WTC11 (cell line): ENCODE results near the gene LGR6. TPM values are rescaled to one million over a fixed set of nuclear protein-coding genes. Genes with fewer than 3 reads are reported as not detected.

Experiments used
- ATAC-seq: fragments of 200-7000 bp; cut with Tn5 transposase; 2 replicates; pipeline ENCODE4 v1.10.0; 2021; ENCODE audit warnings: mild to moderate bottlenecking, moderate library complexity
- CTCF ChIA-PET: fragments of 300-600 bp; sonication (Branson Sonifier 250); formaldehyde crosslinking; loops from one replicate; lab custom pipeline; 2021; ENCODE audit warnings: antibody characterized with exemption; lab: Charles Lee
- POLR2A ChIA-PET: fragments of 350-600 bp; sonication (Branson Sonifier 250); formaldehyde crosslinking; loops from one replicate; lab custom pipeline; 2021; ENCODE audit warnings: antibody characterized with exemption; lab: Charles Lee
- DNase-seq: peaks from one replicate; pipeline ENCODE4 v3.0.0; 2021; ENCODE audit warnings: low spot score
- H3K27ac Mint-ChIP-seq: 2 replicates; pipeline ENCODE4 v1.8.0; 2021; ENCODE audit warnings: mixed read lengths
- H3K27me3 Mint-ChIP-seq: 2 replicates; pipeline ENCODE4 v1.8.0; 2021; ENCODE audit warnings: low read depth, mild to moderate bottlenecking, moderate library complexity, mixed read lengths
- H3K36me3 Mint-ChIP-seq: 2 replicates; pipeline ENCODE4 v1.8.0; 2021; ENCODE audit warnings: mixed read lengths
- H3K4me1 Mint-ChIP-seq: 2 replicates; pipeline ENCODE4 v1.8.0; 2022; ENCODE audit warnings: mixed read lengths
- H3K4me3 Mint-ChIP-seq: 2 replicates; pipeline ENCODE4 v1.8.0; 2021; ENCODE audit warnings: mild to moderate bottlenecking, moderate library complexity, mixed read lengths
- H3K9me3 Mint-ChIP-seq: 2 replicates; pipeline ENCODE4 v1.8.0; 2021; ENCODE audit warnings: mixed read lengths
- AFF4 ChIP-seq: sonication (generic); formaldehyde crosslinking; IDR thresholded peaks from 2 replicates; pipeline ENCODE4 v1.8.1; 2023; ENCODE audit warnings: mild to moderate bottlenecking, missing genetic modification reagents, borderline replicate concordance
- GRHL2 ChIP-seq: fragments of 250-450 bp; sonication (Bioruptor Pico); IDR thresholded peaks from 2 replicates; pipeline ENCODE4 v1.8.0; 2022; ENCODE audit warnings: mild to moderate bottlenecking, moderate library complexity; ENCODE audit not compliant: insufficient replicate concordance, severe bottlenecking
- KAT7 ChIP-seq: sonication (generic); formaldehyde crosslinking; IDR thresholded peaks from 2 replicates; pipeline ENCODE4 v1.8.1; 2023; ENCODE audit warnings: missing genetic modification reagents, mild to moderate bottlenecking, borderline replicate concordance
- NFE2L1 ChIP-seq: sonication (generic); formaldehyde crosslinking; IDR thresholded peaks from 2 replicates; pipeline ENCODE4 v1.8.1; 2023; ENCODE audit warnings: missing genetic modification reagents
- NR1H2 ChIP-seq: sonication (generic); formaldehyde crosslinking; IDR thresholded peaks from 2 replicates; pipeline ENCODE4 v1.9.0; 2021; ENCODE audit warnings: mild to moderate bottlenecking, moderate library complexity, missing genetic modification reagents
- RELA ChIP-seq: sonication (generic); formaldehyde crosslinking; IDR thresholded peaks from 2 replicates; pipeline ENCODE4 v1.8.1; 2022; ENCODE audit warnings: missing genetic modification reagents, mild to moderate bottlenecking, borderline replicate concordance
- TEAD4 ChIP-seq: sonication (generic); formaldehyde crosslinking; IDR thresholded peaks from 2 replicates; pipeline ENCODE4 v1.8.0; 2022; ENCODE audit warnings: mild to moderate bottlenecking, missing genetic modification reagents
- ZNF281 ChIP-seq: sonication (generic); formaldehyde crosslinking; IDR thresholded peaks from 2 replicates; pipeline ENCODE4 v1.8.0; 2023; ENCODE audit warnings: mild to moderate bottlenecking, missing genetic modification reagents
- total RNA-seq: library from RNA; stranded (reverse); gene quantifications from 3 replicates; pipeline ENCODE4 v1.2.3, GENCODE V29; 2021
- TF ChIP-seq, protein P1 (sequence below): sonication (generic); formaldehyde crosslinking; IDR thresholded peaks from 2 replicates; pipeline ENCODE4 v1.8.0; 2022; ENCODE audit warnings: missing genetic modification reagents
- TF ChIP-seq, protein P2 (sequence below): sonication (generic); formaldehyde crosslinking; IDR thresholded peaks from 2 replicates; pipeline ENCODE4 v1.8.1; 2023; ENCODE audit warnings: mild to moderate bottlenecking, missing genetic modification reagents, moderate library complexity
- TF ChIP-seq, protein P3 (sequence below): fragments of 250-450 bp; sonication (Bioruptor Pico); IDR thresholded peaks from 2 replicates; pipeline ENCODE4 v1.8.0; 2021; ENCODE audit warnings: mild to moderate bottlenecking

The LGR6 gene
- total RNA-seq, 1 experiment from 2014 or later: 1.1 TPM

GRCh38 chr1:202227053-202227672 lies 33.6 kb downstream of the LGR6 start:
- H3K4me1 Mint-ChIP-seq: 0 out of 2 replicates have a peak, but pooled peaks cover 2% of the 10 kb centered on the region
- CTCF ChIA-PET: interaction anchor here (0.6 to 3.3 kb wide), 3 partner anchors 9 to 72 kb away, joined by 3 to 23 read pairs (median 5); no protein-coding TSS in a partner anchor

GRCh38 chr1:202227997-202228401 lies 34.4 kb downstream of the LGR6 start:
- Mint-ChIP-seq H3K9me3 (no peaks in the 10 kb centered on the region), H3K4me3 (no peak overlapping the region), H3K4me1 (peaks cover 2% of the 10 kb centered on the region), H3K27me3 (peaks cover 3% of the 10 kb centered on the region; the same call in 1 of the 2 replicates), H3K36me3 (no peaks in the 10 kb centered on the region), H3K27ac (no peak overlapping the region)
- CTCF ChIA-PET: no interaction called here
- DNase-seq (no peak), ATAC-seq (no peak)
- POLR2A ChIA-PET: interaction anchor here (0.6 kb wide), 1 partner anchor 113 kb away, joined by 4 read pairs; no protein-coding TSS in a partner anchor
- TF ChIP-seq ZNF281 (CRISPR knock-in tag): no peak
- TF ChIP-seq, protein P1, sequence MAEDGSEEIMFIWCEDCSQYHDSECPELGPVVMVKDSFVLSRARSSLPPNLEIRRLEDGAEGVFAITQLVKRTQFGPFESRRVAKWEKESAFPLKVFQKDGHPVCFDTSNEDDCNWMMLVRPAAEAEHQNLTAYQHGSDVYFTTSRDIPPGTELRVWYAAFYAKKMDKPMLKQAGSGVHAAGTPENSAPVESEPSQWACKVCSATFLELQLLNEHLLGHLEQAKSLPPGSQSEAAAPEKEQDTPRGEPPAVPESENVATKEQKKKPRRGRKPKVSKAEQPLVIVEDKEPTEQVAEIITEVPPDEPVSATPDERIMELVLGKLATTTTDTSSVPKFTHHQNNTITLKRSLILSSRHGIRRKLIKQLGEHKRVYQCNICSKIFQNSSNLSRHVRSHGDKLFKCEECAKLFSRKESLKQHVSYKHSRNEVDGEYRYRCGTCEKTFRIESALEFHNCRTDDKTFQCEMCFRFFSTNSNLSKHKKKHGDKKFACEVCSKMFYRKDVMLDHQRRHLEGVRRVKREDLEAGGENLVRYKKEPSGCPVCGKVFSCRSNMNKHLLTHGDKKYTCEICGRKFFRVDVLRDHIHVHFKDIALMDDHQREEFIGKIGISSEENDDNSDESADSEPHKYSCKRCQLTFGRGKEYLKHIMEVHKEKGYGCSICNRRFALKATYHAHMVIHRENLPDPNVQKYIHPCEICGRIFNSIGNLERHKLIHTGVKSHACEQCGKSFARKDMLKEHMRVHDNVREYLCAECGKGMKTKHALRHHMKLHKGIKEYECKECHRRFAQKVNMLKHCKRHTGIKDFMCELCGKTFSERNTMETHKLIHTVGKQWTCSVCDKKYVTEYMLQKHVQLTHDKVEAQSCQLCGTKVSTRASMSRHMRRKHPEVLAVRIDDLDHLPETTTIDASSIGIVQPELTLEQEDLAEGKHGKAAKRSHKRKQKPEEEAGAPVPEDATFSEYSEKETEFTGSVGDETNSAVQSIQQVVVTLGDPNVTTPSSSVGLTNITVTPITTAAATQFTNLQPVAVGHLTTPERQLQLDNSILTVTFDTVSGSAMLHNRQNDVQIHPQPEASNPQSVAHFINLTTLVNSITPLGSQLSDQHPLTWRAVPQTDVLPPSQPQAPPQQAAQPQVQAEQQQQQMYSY (CRISPR knock-in tag): no peak
- no peak for TF ChIP-seq TEAD4 (CRISPR knock-in tag)
- no peak for TF ChIP-seq KAT7 (CRISPR knock-in tag)
- no peak for TF ChIP-seq GRHL2 (CRISPR knock-in tag)

More at GRCh38 chr1:202227053-202227672, 33.6 kb downstream of the LGR6 start:
- Mint-ChIP-seq H3K4me3 (no peak overlapping the region), H3K27me3 (peaks cover 3% of the 10 kb centered on the region; the same call in 1 of the 2 replicates), H3K27ac (no peak overlapping the region), H3K9me3 (no peaks in the 10 kb centered on the region), H3K36me3 (no peaks in the 10 kb centered on the region)
- TF ChIP-seq, protein P2, sequence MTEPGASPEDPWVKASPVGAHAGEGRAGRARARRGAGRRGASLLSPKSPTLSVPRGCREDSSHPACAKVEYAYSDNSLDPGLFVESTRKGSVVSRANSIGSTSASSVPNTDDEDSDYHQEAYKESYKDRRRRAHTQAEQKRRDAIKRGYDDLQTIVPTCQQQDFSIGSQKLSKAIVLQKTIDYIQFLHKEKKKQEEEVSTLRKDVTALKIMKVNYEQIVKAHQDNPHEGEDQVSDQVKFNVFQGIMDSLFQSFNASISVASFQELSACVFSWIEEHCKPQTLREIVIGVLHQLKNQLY (CRISPR knock-in tag): no peak
- no peak for TF ChIP-seq NFE2L1 (CRISPR knock-in tag)
- no peak for TF ChIP-seq AFF4 (CRISPR knock-in tag)
- TF ChIP-seq, protein P1 (CRISPR knock-in tag): no peak
- no peak for TF ChIP-seq RELA (CRISPR knock-in tag)
- TF ChIP-seq NR1H2 (CRISPR knock-in tag): no peak
- TF ChIP-seq, protein P3, sequence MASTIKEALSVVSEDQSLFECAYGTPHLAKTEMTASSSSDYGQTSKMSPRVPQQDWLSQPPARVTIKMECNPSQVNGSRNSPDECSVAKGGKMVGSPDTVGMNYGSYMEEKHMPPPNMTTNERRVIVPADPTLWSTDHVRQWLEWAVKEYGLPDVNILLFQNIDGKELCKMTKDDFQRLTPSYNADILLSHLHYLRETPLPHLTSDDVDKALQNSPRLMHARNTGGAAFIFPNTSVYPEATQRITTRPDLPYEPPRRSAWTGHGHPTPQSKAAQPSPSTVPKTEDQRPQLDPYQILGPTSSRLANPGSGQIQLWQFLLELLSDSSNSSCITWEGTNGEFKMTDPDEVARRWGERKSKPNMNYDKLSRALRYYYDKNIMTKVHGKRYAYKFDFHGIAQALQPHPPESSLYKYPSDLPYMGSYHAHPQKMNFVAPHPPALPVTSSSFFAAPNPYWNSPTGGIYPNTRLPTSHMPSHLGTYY: no peak
- POLR2A ChIA-PET: no interaction called here
- no peak for DNase-seq
- ATAC-seq: no peak
